Nephron (organoid): ENCODE measurements around the gene MACROD2.

Experiments
- H3K27ac Mint-ChIP-seq, 3 experiments: 2 replicates each; pipeline ENCODE4 v1.8.0; 2020; ENCODE audit warnings: mixed read lengths in 3 of 3, mild to moderate bottlenecking in 2 of 3, moderate library complexity in 1 of 3
- H3K27me3 Mint-ChIP-seq: 2 replicates; pipeline ENCODE4 v1.8.0; 2021; ENCODE audit warnings: low read depth, mild to moderate bottlenecking, moderate library complexity, mixed read lengths
- H3K36me3 Mint-ChIP-seq: 2 replicates; pipeline ENCODE4 v1.8.0; 2020; ENCODE audit warnings: low read depth, mixed read lengths
- H3K4me1 Mint-ChIP-seq: 2 replicates; pipeline ENCODE4 v1.8.0; 2020; ENCODE audit warnings: mixed read lengths
- H3K4me3 Mint-ChIP-seq, 3 experiments: 2 replicates each; pipeline ENCODE4 v1.8.0; 2020; ENCODE audit warnings: mild to moderate bottlenecking in 3 of 3, mixed read lengths in 3 of 3, moderate library complexity in 2 of 3
- H3K9me3 Mint-ChIP-seq: 2 replicates; pipeline ENCODE4 v1.8.0; 2020; ENCODE audit warnings: mixed read lengths
- TF ChIP-seq, protein P1 (sequence below), 3 experiments: fragments of 200-600 bp; sonication (generic); IDR thresholded peaks; one replicate each; pipeline ENCODE4 v1.5.0; 2021; ENCODE audit warnings: antibody characterized with exemption in 3 of 3; ENCODE audit not compliant: unreplicated experiment in 3 of 3

Gene MACROD2

DNA sequence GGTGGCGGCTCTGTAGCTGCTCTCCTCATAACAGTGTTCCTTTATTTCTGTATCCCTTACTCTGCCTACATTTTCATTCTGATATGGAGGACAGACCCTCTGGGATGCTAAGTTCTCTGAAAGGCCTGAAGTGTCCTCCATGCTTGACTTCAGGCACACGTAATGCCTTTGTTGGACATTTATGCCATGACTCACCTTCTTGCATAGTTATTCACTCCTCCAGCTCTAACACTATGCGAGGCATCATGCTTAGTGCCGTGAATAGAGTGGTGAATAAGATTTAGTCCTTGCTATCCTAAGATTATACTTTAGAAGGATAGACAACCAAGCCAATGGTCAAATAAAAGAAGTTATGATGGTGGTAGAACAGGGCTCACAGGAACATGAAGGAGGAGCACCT, 1103.0 kb downstream of the MACROD2 start:
- Mint-ChIP-seq H3K4me1 (no peaks in the 10 kb centered on the region), H3K36me3 (no peaks in the 10 kb centered on the region), H3K9me3 (peaks cover 4% of the 10 kb centered on the region), H3K4me3 (no peak overlapping the region), H3K27me3 (no peaks in the 10 kb centered on the region), H3K27ac (no peak overlapping the region)
- TF ChIP-seq, protein P1, sequence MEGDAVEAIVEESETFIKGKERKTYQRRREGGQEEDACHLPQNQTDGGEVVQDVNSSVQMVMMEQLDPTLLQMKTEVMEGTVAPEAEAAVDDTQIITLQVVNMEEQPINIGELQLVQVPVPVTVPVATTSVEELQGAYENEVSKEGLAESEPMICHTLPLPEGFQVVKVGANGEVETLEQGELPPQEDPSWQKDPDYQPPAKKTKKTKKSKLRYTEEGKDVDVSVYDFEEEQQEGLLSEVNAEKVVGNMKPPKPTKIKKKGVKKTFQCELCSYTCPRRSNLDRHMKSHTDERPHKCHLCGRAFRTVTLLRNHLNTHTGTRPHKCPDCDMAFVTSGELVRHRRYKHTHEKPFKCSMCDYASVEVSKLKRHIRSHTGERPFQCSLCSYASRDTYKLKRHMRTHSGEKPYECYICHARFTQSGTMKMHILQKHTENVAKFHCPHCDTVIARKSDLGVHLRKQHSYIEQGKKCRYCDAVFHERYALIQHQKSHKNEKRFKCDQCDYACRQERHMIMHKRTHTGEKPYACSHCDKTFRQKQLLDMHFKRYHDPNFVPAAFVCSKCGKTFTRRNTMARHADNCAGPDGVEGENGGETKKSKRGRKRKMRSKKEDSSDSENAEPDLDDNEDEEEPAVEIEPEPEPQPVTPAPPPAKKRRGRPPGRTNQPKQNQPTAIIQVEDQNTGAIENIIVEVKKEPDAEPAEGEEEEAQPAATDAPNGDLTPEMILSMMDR (IDR thresholded peaks at IDR 0.05; ENCODE audit: unreplicated experiment in 3 of 3): no peak

DNA sequence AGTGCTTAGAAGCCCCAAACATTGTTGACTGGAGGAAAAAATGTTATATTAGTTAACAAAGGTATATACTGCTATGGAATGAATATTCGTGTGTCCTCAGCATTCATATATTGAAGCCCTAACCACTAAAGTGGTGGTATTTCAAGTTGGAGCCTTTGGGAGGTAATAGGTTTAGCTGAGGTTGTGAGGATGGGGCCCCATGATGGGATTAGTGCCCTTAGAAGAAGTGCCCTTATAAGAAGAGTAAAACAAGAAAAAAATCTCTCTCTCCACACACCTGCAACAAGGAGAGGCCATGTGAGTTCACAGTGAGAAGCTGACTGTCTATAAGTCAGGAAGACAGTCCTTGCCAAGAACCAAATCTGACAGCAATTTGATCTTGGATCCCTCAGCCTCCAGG, 1103.8 kb downstream of the MACROD2 start:
- Mint-ChIP-seq H3K27me3 (no peaks in the 10 kb centered on the region), H3K36me3 (no peaks in the 10 kb centered on the region), H3K9me3 (peaks cover 4% of the 10 kb centered on the region), H3K4me1 (no peaks in the 10 kb centered on the region), H3K27ac (no peak overlapping the region), H3K4me3 (no peak overlapping the region)
- TF ChIP-seq, protein P1 (IDR thresholded peaks at IDR 0.05; ENCODE audit: unreplicated experiment in 3 of 3): no peak

DNA sequence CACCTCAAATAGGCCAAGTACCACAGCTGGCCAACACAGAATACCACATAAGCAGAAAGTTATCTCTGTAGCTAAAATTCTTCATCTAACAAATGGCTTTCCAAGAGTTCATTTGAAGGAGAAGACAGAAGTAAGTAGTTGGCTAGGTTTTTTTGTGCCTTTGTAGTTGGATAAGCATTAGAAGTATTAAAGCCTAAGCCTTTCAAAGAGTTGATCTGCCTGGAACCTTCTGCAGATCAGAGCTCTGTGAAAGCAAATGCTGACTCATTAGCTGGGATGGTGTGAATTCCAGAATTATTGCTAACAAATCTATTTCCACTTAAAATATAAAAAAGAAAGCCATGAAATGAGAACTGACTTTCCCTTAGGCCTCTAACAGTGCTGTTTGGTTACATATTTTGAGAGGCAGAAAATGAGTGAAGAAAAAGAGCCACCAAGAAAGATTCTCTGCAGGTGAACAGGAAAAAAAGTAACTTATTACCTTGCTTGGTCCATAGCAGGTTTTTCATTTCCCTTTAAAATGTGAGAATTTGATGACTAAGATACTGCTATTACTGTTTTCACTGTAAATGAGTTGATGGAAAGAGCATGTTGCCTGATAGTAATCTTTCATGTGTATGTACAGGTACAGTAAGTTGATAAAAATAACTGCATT, 1105.3 kb downstream of the MACROD2 start:
- no peaks in the 10 kb centered on the region for H3K4me1 Mint-ChIP-seq
- H3K27ac Mint-ChIP-seq: no peak overlapping the region
- TF ChIP-seq, protein P1 (IDR thresholded peaks at IDR 0.05; ENCODE audit: unreplicated experiment in 3 of 3): no peak
- no peaks in the 10 kb centered on the region for H3K27me3 Mint-ChIP-seq
- no peak overlapping the region for H3K4me3 Mint-ChIP-seq
- peaks cover 4% of the 10 kb centered on the region for H3K9me3 Mint-ChIP-seq
- no peaks in the 10 kb centered on the region for H3K36me3 Mint-ChIP-seq

DNA sequence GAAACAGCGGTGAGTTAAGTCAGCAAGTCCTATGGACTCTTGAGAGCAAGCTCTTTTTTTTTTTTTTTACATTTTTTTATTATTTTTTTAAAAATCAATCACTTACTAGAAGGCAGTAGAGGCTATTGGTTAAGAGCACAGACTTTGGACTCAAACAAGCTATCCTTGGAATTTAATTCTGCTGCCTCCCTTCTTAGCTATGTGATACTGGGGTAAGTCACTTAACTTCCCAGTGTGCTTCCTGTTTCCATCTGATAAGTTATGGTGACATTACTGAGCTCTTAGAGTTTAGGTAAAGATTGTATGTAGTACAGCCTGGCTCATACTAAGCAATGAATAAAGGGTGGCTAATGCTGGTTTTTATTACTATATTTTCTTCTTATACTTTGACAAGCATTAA, 1112.6 kb downstream of the MACROD2 start:
- TF ChIP-seq, protein P1 (IDR thresholded peaks at IDR 0.05; ENCODE audit: unreplicated experiment in 3 of 3): no peak
- H3K9me3 Mint-ChIP-seq: no peaks in the 10 kb centered on the region

DNA sequence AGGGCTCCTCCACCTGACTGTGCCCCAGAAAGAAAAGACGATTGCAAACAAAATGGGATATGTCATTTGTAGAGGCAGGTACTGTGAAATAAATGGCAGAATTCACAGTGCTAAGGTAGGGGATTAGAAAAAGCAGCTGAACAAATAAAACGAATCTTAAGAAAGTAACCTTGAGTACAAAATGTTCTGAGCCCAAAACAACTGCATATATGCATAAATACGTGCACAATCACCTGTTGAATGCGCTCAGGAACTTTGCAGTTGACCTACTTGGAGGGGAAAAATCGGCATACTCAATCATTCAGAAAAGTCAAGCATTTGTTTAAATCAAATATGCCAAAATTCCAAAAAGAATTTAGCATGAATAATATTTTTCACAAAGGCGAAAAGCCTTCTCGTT, 1114.2 kb downstream of the MACROD2 start:
- Mint-ChIP-seq H3K4me3 (no peak overlapping the region), H3K27ac (peak overlapping the region in 1 of 3 experiments; percentile 24), H3K36me3 (no peaks in the 10 kb centered on the region), H3K27me3 (no peaks in the 10 kb centered on the region), H3K9me3 (no peaks in the 10 kb centered on the region), H3K4me1 (no peaks in the 10 kb centered on the region)
- TF ChIP-seq, protein P1 (IDR thresholded peaks at IDR 0.05; ENCODE audit: unreplicated experiment in 3 of 3): no peak

More for the DNA sequence above, 1112.6 kb downstream of the MACROD2 start:
- no peaks in the 10 kb centered on the region for H3K27me3 Mint-ChIP-seq
- H3K27ac Mint-ChIP-seq: no peak overlapping the region
- H3K36me3 Mint-ChIP-seq: no peaks in the 10 kb centered on the region
- no peaks in the 10 kb centered on the region for H3K4me1 Mint-ChIP-seq
- H3K4me3 Mint-ChIP-seq: no peak overlapping the region

DNA sequence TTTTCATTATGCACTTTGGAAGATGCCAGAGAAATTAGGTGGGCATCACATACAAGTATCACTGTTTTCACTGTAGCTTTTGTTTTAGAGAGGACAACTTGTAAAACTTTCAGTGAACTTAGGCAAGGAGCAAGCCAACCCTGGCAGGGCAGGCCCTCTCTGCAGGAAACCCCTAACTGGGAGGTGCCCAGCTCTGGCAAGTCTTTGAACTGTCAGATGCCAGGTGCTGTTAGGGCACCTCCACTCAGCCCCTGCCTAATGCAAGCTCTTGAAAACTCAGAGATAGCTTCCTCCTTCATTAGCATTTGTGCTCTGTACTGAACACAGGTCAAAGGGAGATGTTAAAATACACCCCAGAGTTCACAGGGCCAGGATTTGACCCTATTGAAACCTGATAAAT, 1116.3 kb downstream of the MACROD2 start:
- Mint-ChIP-seq H3K27me3 (no peaks in the 10 kb centered on the region), H3K9me3 (peaks cover 3% of the 10 kb centered on the region), H3K4me1 (no peaks in the 10 kb centered on the region), H3K36me3 (no peaks in the 10 kb centered on the region), H3K27ac (no peak overlapping the region), H3K4me3 (no peak overlapping the region)
- TF ChIP-seq, protein P1 (IDR thresholded peaks at IDR 0.05; ENCODE audit: unreplicated experiment in 3 of 3): no peak
